CD4-positive, alpha-beta T cell (primary cell): ENCODE data around the gene DPM1. TPM values are rescaled to one million over a fixed set of nuclear protein-coding genes. Genes with fewer than 3 reads are reported as not detected.
"Not testable (repeated sequence)": the region's sequence is repeated elsewhere in the genome, so short reads cannot be mapped to it uniquely, and the experiment has no call there.

Experiments
- ATAC-seq: fragments of 200-7000 bp; cut with Tn5 transposase; one replicate; pipeline ENCODE4 v1.10.0; 2022; ENCODE audit warnings: mild to moderate bottlenecking; ENCODE audit not compliant: poor library complexity
- CTCF ChIA-PET: fragments of 350-600 bp; sonication (Branson Sonifier 250); formaldehyde crosslinking; loops from one replicate; lab custom pipeline; 2021; ENCODE audit warnings: antibody characterized with exemption, inconsistent platforms; lab: Charles Lee
- POLR2A ChIA-PET: fragments of 350-600 bp; sonication (Branson Sonifier 250); formaldehyde crosslinking; loops from one replicate; lab custom pipeline; 2021; ENCODE audit warnings: antibody characterized with exemption, inconsistent platforms; lab: Charles Lee
- DNase-seq, 14 experiments: peaks; one replicate each; pipeline ENCODE4 v3.0.0-alpha.2; 2013 to 2020; ENCODE audit warnings: mixed read lengths in 2 of 14
- H3K27ac ChIP-seq, 2 donors: one replicate each; pipeline versions ENCODE4 v1.5.1 to v1.7.0; 2013; ENCODE audit warnings: low read length in 2 of 2, low read depth in 1 of 2, mild to moderate bottlenecking in 1 of 2
- H3K27me3 ChIP-seq, 2 experiments: 1 replicate in 1 of 2; 2 replicates in 1 of 2; pipeline versions ENCODE4 v1.6.1 to v1.7.0; 2013; ENCODE audit warnings: low read length in 2 of 2, control low read depth in 1 of 2, mild to moderate bottlenecking in 1 of 2, moderate library complexity in 1 of 2; ENCODE audit not compliant: insufficient read depth in 2 of 2, control insufficient read depth in 1 of 2
- H3K36me3 ChIP-seq: one replicate; pipeline ENCODE4 v1.6.1; 2013; ENCODE audit warnings: low read length, control low read depth; ENCODE audit not compliant: insufficient read depth
- H3K4me1 ChIP-seq: one replicate; pipeline ENCODE4 v1.6.1; 2013; ENCODE audit warnings: low read length, control low read depth; ENCODE audit not compliant: insufficient read depth
- H3K4me3 ChIP-seq: one replicate; pipeline ENCODE4 v1.5.1; 2013; ENCODE audit warnings: mild to moderate bottlenecking, low read length, moderate library complexity
- H3K9me3 ChIP-seq, 2 experiments: 1 replicate in 1 of 2; 2 replicates in 1 of 2; pipeline versions ENCODE4 v1.6.1 to v1.7.0; 2013; ENCODE audit warnings: low read length in 2 of 2, mild to moderate bottlenecking in 2 of 2, control low read depth in 1 of 2, moderate library complexity in 1 of 2; ENCODE audit not compliant: control insufficient read depth in 1 of 2, insufficient read depth in 1 of 2
- H3K27ac Mint-ChIP-seq: one replicate; pipeline ENCODE4 v1.8.0; 2020; ENCODE audit warnings: mixed read lengths
- H3K27me3 Mint-ChIP-seq: one replicate; pipeline ENCODE4 v1.8.0; 2021; ENCODE audit warnings: mixed read lengths
- H3K36me3 Mint-ChIP-seq: one replicate; pipeline ENCODE4 v1.8.0; 2021; ENCODE audit warnings: low read depth, mixed read lengths
- H3K4me1 Mint-ChIP-seq: one replicate; pipeline ENCODE4 v1.8.0; 2021; ENCODE audit warnings: low read depth, mixed read lengths
- H3K4me3 Mint-ChIP-seq: one replicate; pipeline ENCODE4 v1.8.0; 2020; ENCODE audit warnings: mild to moderate bottlenecking, mixed read lengths
- H3K9me3 Mint-ChIP-seq: one replicate; pipeline ENCODE4 v1.8.0; 2020; ENCODE audit warnings: mixed read lengths
- intact Hi-C, 2 experiments: fragments of 100-400 bp; cut with DNase I in 1 of 2; cut with micrococcal nuclease in 1 of 2; formaldehyde crosslinking; loops; one replicate each; pipeline versions ENCODE4 v1.15.1 to v1.9.0; 2023 to 2025; cut with DNase I, micrococcal nuclease
- total RNA-seq, 174 experiments: library from RNA in 2 of 174; stranded (reverse) in 2 of 174; gene quantifications; one replicate each; pipeline ENCODE4 v1.2.3 and lab custom pipeline; 2021 to 2026
- TF ChIP-seq, protein P1 (sequence below): fragments of 200-600 bp; IDR thresholded peaks from one replicate; pipeline ENCODE4 v1.8.0; 2022; ENCODE audit warnings: antibody characterized with exemption, mild to moderate bottlenecking

Gene DPM1
- total RNA-seq, 2 experiments from 2014 or later: 44.5 to 46.5 TPM

- Histone ChIP-seq H3K9me3 (no peaks in the 10 kb centered on the region), H3K36me3 (no peaks in the 10 kb centered on the region), H3K27me3 (peaks cover 15 to 19% of the 10 kb centered on the region in 2 experiments), H3K4me1 (peaks cover 4% of the 10 kb centered on the region), H3K4me3 (no peak overlapping the region), H3K27ac (no peak overlapping the region)
- Mint-ChIP-seq H3K27ac (no peak overlapping the region), H3K36me3 (no peaks in the 10 kb centered on the region), H3K4me3 (no peak overlapping the region), H3K27me3 (peaks cover 59% of the 10 kb centered on the region), H3K9me3 (no peaks in the 10 kb centered on the region), H3K4me1 (no peaks in the 10 kb centered on the region)
- TF ChIP-seq, protein P1, sequence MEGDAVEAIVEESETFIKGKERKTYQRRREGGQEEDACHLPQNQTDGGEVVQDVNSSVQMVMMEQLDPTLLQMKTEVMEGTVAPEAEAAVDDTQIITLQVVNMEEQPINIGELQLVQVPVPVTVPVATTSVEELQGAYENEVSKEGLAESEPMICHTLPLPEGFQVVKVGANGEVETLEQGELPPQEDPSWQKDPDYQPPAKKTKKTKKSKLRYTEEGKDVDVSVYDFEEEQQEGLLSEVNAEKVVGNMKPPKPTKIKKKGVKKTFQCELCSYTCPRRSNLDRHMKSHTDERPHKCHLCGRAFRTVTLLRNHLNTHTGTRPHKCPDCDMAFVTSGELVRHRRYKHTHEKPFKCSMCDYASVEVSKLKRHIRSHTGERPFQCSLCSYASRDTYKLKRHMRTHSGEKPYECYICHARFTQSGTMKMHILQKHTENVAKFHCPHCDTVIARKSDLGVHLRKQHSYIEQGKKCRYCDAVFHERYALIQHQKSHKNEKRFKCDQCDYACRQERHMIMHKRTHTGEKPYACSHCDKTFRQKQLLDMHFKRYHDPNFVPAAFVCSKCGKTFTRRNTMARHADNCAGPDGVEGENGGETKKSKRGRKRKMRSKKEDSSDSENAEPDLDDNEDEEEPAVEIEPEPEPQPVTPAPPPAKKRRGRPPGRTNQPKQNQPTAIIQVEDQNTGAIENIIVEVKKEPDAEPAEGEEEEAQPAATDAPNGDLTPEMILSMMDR: peak; percentile 84
- ChIA-PET CTCF (interaction anchor here (0.7 to 2.4 kb wide), 6 partner anchors 10 to 345 kb away, joined by 3 to 9 read pairs (median 5); partner anchors contain the start of genes BCAS4, DPM1 and MOCS3), POLR2A (interaction anchor here (0.6 to 1.4 kb wide), 3 partner anchors 50 to 287 kb away, joined by 3 to 5 read pairs (median 4); partner anchors contain the start of genes ADNP and BCAS4)
- DNase-seq (peak; percentile 31 to 77 (median 53)), ATAC-seq (peak; percentile 46)
- intact Hi-C loops: loop anchor here (10.0 kb wide), 2 partner anchors 614 to 1104 kb away; no protein-coding TSS in a partner anchor
Measured at GRCh38 chr20:50980851-50981713, 22.8 kb upstream of the DPM1 start.

- no peak for ATAC-seq
- POLR2A ChIA-PET: interaction anchor here (1.4 kb wide), 1 partner anchor 49 kb away, joined by 4 read pairs; the partner anchor contains the start of gene ADNP
- H3K36me3 Mint-ChIP-seq: no peaks in the 10 kb centered on the region
- no peaks in the 10 kb centered on the region for H3K4me1 Mint-ChIP-seq
- H3K27ac Mint-ChIP-seq: no peak overlapping the region
- no peak overlapping the region for H3K4me3 Mint-ChIP-seq
- no peaks in the 10 kb centered on the region for H3K9me3 ChIP-seq
- H3K4me3 ChIP-seq: no peak overlapping the region
- no peak overlapping the region for H3K27ac ChIP-seq
- intact Hi-C loops: loop anchor here (10.0 kb wide), 2 partner anchors 615 to 1105 kb away; no protein-coding TSS in a partner anchor
- no peaks in the 10 kb centered on the region for H3K36me3 ChIP-seq
- H3K9me3 Mint-ChIP-seq: no peaks in the 10 kb centered on the region
- H3K27me3 ChIP-seq: peaks cover 17 to 23% of the 10 kb centered on the region in 2 experiments
- CTCF ChIA-PET: interaction anchor here (2.4 kb wide), 1 partner anchor 185 kb away, joined by 9 read pairs; the partner anchor contains the start of gene BCAS4
- peaks cover 56% of the 10 kb centered on the region for H3K27me3 Mint-ChIP-seq
- TF ChIP-seq, protein P1: no peak
- peaks cover 4% of the 10 kb centered on the region for H3K4me1 ChIP-seq
- DNase-seq: peak in 2 of 14 experiments; percentile 34 to 52
Measured at GRCh38 chr20:50980071-50980681, 21.8 kb upstream of the DPM1 start.

GRCh38 chr20:50978533-50978932, 20.2 kb upstream of the DPM1 start:
- POLR2A ChIA-PET, CTCF ChIA-PET: not testable (repeated sequence)
- H3K27me3 Mint-ChIP-seq: peaks cover 45% of the 10 kb centered on the region

More at GRCh38 chr20:50978533-50978932, 20.2 kb upstream of the DPM1 start:
- H3K36me3 ChIP-seq, H3K27ac ChIP-seq, H3K9me3 ChIP-seq, intact Hi-C loops, DNase-seq, H3K9me3 Mint-ChIP-seq, H3K4me1 Mint-ChIP-seq, H3K4me1 ChIP-seq, ATAC-seq, H3K27ac Mint-ChIP-seq, H3K36me3 Mint-ChIP-seq, H3K4me3 ChIP-seq, H3K4me3 Mint-ChIP-seq: not testable (repeated sequence)
- peaks cover 15 to 17% of the 10 kb centered on the region in 2 experiments for H3K27me3 ChIP-seq
